Ascending aorta (tissue), 2 donors: Measurements from ENCODE around the gene ITGB4. TPM values are rescaled to one million over a fixed set of nuclear protein-coding genes. Genes with fewer than 3 reads are reported as not detected.

Source experiments
- DNase-seq, 2 donors: peaks; one replicate each; pipeline ENCODE4 v3.0.0-alpha.2; 2019; ENCODE audit warnings: low spot score in 2 of 2
- H3K27ac ChIP-seq, 2 donors: fragments of 200-600 bp; sonication (generic); one replicate each; pipeline ENCODE4 v1.5.1; 2016 to 2017; ENCODE audit warnings: mild to moderate bottlenecking in 1 of 2
- H3K27me3 ChIP-seq: fragments of 200-600 bp; sonication (generic); one replicate; pipeline ENCODE4 v1.5.1; 2017
- H3K36me3 ChIP-seq, 2 donors: fragments of 200-600 bp; sonication (generic); one replicate each; pipeline ENCODE4 v1.5.1; 2016
- H3K4me1 ChIP-seq, 2 donors: fragments of 200-600 bp; sonication (generic); one replicate each; pipeline ENCODE4 v1.5.1; 2016 to 2017; ENCODE audit warnings: mild to moderate bottlenecking in 1 of 2
- H3K4me3 ChIP-seq, 2 donors: fragments of 200-600 bp; sonication (generic); one replicate each; pipeline ENCODE4 v1.5.1; 2016 to 2017; ENCODE audit warnings: mild to moderate bottlenecking in 1 of 2
- H3K9me3 ChIP-seq, 2 donors: fragments of 200-600 bp; sonication (generic); one replicate each; pipeline ENCODE4 v1.5.1; 2016
- intact Hi-C: fragments of 100-400 bp; cut with DNase I; formaldehyde crosslinking; loops from one replicate; pipeline ENCODE4 v1.15.1; 2023
- total RNA-seq: library from RNA; depleted of rRNA; stranded (reverse); fragments of >200 nt; gene quantifications from one replicate; pipeline ENCODE4 v1.1.0, GENCODE V29; 2016
- TF ChIP-seq, protein P1 (sequence below), 3 experiments: fragments of 200-600 bp in 2 of 3; fragments of 450-650 bp in 1 of 3; sonication (generic) in 2 of 3; IDR thresholded peaks; one replicate each; pipeline ENCODE4 v1.5.1; 2016 to 2019; ENCODE audit warnings: antibody characterized with exemption in 3 of 3, mild to moderate bottlenecking in 1 of 3, moderate library complexity in 1 of 3

Gene ITGB4
- total RNA-seq, 1 donor from 2014 or later: 152 TPM

DNA sequence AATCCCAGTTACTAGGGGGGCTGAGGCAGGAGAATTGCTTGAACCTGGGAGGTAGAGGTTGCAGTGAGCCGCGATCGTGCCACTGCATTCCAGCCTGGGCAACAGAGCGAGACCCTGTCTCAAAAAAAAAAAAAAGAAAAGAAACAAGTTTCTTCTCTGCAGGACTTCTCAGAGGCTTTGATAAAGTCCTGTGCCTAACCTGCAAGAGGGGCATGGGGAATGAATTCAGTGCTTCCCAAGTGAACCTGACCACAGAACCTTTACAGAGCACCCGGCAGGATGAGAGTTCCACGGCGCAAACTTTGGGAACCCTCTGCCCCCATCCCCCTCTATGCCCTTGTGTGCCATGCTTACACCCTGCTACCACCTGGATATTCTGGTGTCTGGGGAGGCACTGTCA lies 17.9 kb downstream of the ITGB4 start:
- Histone ChIP-seq H3K36me3 (no peaks in the 10 kb centered on the region), H3K9me3 (no peaks in the 10 kb centered on the region), H3K4me1 (no peaks in the 10 kb centered on the region), H3K27ac (no peak overlapping the region), H3K27me3 (no peaks in the 10 kb centered on the region), H3K4me3 (no peak overlapping the region)
- intact Hi-C loops: no loop called here
- TF ChIP-seq, protein P1, sequence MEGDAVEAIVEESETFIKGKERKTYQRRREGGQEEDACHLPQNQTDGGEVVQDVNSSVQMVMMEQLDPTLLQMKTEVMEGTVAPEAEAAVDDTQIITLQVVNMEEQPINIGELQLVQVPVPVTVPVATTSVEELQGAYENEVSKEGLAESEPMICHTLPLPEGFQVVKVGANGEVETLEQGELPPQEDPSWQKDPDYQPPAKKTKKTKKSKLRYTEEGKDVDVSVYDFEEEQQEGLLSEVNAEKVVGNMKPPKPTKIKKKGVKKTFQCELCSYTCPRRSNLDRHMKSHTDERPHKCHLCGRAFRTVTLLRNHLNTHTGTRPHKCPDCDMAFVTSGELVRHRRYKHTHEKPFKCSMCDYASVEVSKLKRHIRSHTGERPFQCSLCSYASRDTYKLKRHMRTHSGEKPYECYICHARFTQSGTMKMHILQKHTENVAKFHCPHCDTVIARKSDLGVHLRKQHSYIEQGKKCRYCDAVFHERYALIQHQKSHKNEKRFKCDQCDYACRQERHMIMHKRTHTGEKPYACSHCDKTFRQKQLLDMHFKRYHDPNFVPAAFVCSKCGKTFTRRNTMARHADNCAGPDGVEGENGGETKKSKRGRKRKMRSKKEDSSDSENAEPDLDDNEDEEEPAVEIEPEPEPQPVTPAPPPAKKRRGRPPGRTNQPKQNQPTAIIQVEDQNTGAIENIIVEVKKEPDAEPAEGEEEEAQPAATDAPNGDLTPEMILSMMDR (IDR thresholded peaks at IDR 0.05): no peak
- DNase-seq: no peak

DNA sequence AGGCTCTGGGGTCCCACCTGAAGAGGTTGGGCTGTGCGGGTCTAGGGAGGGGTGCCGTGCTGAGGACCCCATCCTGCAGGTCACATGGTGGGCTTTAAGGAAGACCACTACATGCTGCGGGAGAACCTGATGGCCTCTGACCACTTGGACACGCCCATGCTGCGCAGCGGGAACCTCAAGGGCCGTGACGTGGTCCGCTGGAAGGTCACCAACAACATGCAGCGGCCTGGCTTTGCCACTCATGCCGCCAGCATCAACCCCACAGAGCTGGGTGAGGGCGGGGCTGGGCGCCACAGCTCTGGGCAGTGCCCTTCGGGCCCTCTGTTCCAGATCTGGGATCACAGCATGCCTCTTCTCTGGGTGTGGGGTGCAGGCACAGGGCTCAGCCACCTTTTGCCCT lies 18.5 kb downstream of the ITGB4 start:
- Histone ChIP-seq H3K27ac (no peak overlapping the region), H3K36me3 (no peaks in the 10 kb centered on the region), H3K4me1 (no peaks in the 10 kb centered on the region), H3K9me3 (no peaks in the 10 kb centered on the region), H3K4me3 (no peak overlapping the region), H3K27me3 (no peaks in the 10 kb centered on the region)
- DNase-seq: no peak
- TF ChIP-seq, protein P1 (IDR thresholded peaks at IDR 0.05): no peak
- intact Hi-C loops: no loop called here

DNA sequence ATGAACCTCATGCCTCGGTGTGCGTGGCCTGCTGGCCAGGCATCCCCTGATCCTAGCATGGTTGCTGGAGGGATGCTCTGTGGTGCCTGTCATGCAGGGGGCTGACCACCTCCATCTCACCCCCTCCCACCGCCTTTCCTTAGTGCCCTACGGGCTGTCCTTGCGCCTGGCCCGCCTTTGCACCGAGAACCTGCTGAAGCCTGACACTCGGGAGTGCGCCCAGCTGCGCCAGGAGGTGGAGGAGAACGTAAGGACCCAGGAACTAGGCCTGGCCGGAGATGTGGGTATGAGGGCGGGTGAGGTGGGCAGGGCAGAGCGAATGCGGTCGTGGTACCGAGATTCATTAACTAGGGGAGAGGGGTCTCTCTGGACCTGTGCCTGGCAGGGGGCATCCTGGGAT lies 19.0 kb downstream of the ITGB4 start:
- Histone ChIP-seq H3K9me3 (no peaks in the 10 kb centered on the region), H3K27ac (no peak overlapping the region), H3K27me3 (no peaks in the 10 kb centered on the region), H3K36me3 (no peaks in the 10 kb centered on the region), H3K4me3 (no peak overlapping the region), H3K4me1 (no peaks in the 10 kb centered on the region)
- TF ChIP-seq, protein P1 (IDR thresholded peaks at IDR 0.05): no peak
- intact Hi-C loops: no loop called here
- no peak for DNase-seq

DNA sequence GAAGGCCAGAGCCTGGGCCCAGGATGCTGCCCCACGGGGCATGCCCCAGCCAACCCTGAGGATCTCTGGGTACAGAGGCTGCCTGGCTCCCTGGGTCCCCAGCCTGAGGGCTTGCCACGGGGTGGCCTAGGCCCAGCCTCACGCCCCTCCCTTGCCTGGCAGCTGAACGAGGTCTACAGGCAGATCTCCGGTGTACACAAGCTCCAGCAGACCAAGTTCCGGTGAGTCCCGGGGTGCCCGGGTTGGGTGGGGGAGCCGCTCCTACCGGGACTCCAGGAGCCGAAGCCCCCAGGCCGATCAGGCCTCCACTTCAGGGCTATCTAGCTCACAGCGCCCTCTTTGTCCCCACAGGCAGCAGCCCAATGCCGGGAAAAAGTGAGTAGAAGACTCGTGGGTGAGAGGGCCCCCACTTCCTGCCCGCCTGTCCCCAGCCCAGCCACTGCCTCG lies 19.4 kb downstream of the ITGB4 start:
- Histone ChIP-seq H3K9me3 (no peaks in the 10 kb centered on the region), H3K4me1 (no peaks in the 10 kb centered on the region), H3K27ac (no peak overlapping the region), H3K4me3 (no peak overlapping the region), H3K36me3 (no peaks in the 10 kb centered on the region), H3K27me3 (no peaks in the 10 kb centered on the region)
- DNase-seq: no peak
- intact Hi-C loops: no loop called here
- TF ChIP-seq, protein P1 (IDR thresholded peaks at IDR 0.05): no peak

DNA sequence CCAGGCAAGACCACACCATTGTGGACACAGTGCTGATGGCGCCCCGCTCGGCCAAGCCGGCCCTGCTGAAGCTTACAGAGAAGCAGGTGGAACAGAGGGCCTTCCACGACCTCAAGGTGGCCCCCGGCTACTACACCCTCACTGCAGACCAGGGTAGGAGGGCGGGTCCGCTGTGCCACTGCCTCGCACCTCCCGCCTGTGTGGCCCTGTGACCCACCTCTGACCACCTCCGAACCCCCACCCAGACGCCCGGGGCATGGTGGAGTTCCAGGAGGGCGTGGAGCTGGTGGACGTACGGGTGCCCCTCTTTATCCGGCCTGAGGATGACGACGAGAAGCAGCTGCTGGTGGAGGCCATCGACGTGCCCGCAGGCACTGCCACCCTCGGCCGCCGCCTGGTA lies 21.1 kb downstream of the ITGB4 start:
- TF ChIP-seq, protein P1 (IDR thresholded peaks at IDR 0.05): no peak
- no peaks in the 10 kb centered on the region for H3K36me3 ChIP-seq
- no peaks in the 10 kb centered on the region for H3K27me3 ChIP-seq
- no peaks in the 10 kb centered on the region for H3K9me3 ChIP-seq
- intact Hi-C loops: no loop called here
- no peak for DNase-seq
- no peak overlapping the region for H3K4me3 ChIP-seq
- H3K4me1 ChIP-seq: no peaks in the 10 kb centered on the region
- no peak overlapping the region for H3K27ac ChIP-seq

DNA sequence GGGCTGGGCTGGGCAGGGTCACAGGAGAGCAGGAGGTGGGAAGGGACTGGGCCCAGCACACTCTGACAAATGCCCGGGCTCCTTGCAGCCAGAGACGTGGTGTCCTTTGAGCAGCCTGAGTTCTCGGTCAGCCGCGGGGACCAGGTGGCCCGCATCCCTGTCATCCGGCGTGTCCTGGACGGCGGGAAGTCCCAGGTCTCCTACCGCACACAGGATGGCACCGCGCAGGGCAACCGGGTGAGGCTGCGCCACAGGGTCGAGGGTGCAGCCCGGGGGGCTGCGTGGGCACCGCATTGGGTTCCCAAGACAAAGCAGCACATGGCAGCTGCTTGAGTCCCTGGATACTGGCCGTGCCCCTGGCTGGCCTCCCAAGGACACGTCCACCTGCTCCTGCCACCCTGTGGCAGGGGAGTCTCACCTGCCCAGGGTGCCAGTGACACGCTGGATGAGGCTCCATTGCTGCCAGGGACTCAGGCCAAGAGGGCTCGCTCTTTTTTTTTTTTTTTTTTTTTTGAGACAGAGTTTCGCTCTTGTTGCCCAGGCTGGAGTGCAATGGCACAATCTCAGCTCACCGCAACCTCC lies 22.5 kb downstream of the ITGB4 start:
- intact Hi-C loops: no loop called here
- no peaks in the 10 kb centered on the region for H3K36me3 ChIP-seq
- no peaks in the 10 kb centered on the region for H3K9me3 ChIP-seq
- H3K27ac ChIP-seq: no peak overlapping the region
- TF ChIP-seq, protein P1 (IDR thresholded peaks at IDR 0.05): no peak
- no peak overlapping the region for H3K4me3 ChIP-seq
- DNase-seq: no peak
- H3K4me1 ChIP-seq: no peaks in the 10 kb centered on the region
- H3K27me3 ChIP-seq: no peaks in the 10 kb centered on the region
